ENCODE measurements around the gene CLEC4M.

- TF ChIP-seq JUNB (IDR thresholded peaks at IDR 0.05; ENCODE audit: unreplicated experiment) (no peak), EZH2 (IDR thresholded peaks at IDR 0.05; ENCODE audit: low read depth, unreplicated experiment) (no peak), NANOG (IDR thresholded peaks at IDR 0.05; ENCODE audit: borderline replicate concordance) (no peak), ZNF331 (CRISPR knock-in tag; IDR thresholded peaks at IDR 0.05; ENCODE audit: low read depth) (no peak), EZH2phosphoT487 (IDR thresholded peaks at IDR 0.05; ENCODE audit: unreplicated experiment) (no peak), POLR2AphosphoS5 (IDR thresholded peaks at IDR 0.05; ENCODE audit: low read depth) (no peak), ZNF114 (CRISPR knock-in tag; IDR thresholded peaks at IDR 0.05) (no peak), ETS1 (IDR thresholded peaks at IDR 0.05) (no peak), REST (IDR thresholded peaks at IDR 0.05; ENCODE audit: unreplicated experiment) (no peak), CREB1 (CRISPR knock-in tag; IDR thresholded peaks at IDR 0.05; ENCODE audit: low read depth) (no peak), STAT1 (IDR thresholded peaks at IDR 0.05; ENCODE audit: unreplicated experiment) (no peak)
- TF ChIP-seq, protein P1, sequence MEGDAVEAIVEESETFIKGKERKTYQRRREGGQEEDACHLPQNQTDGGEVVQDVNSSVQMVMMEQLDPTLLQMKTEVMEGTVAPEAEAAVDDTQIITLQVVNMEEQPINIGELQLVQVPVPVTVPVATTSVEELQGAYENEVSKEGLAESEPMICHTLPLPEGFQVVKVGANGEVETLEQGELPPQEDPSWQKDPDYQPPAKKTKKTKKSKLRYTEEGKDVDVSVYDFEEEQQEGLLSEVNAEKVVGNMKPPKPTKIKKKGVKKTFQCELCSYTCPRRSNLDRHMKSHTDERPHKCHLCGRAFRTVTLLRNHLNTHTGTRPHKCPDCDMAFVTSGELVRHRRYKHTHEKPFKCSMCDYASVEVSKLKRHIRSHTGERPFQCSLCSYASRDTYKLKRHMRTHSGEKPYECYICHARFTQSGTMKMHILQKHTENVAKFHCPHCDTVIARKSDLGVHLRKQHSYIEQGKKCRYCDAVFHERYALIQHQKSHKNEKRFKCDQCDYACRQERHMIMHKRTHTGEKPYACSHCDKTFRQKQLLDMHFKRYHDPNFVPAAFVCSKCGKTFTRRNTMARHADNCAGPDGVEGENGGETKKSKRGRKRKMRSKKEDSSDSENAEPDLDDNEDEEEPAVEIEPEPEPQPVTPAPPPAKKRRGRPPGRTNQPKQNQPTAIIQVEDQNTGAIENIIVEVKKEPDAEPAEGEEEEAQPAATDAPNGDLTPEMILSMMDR (conservative IDR thresholded peaks at IDR 0.05; ENCODE audit: low read depth in 2 of 2), result no peak
- TF ChIP-seq, protein P2, sequence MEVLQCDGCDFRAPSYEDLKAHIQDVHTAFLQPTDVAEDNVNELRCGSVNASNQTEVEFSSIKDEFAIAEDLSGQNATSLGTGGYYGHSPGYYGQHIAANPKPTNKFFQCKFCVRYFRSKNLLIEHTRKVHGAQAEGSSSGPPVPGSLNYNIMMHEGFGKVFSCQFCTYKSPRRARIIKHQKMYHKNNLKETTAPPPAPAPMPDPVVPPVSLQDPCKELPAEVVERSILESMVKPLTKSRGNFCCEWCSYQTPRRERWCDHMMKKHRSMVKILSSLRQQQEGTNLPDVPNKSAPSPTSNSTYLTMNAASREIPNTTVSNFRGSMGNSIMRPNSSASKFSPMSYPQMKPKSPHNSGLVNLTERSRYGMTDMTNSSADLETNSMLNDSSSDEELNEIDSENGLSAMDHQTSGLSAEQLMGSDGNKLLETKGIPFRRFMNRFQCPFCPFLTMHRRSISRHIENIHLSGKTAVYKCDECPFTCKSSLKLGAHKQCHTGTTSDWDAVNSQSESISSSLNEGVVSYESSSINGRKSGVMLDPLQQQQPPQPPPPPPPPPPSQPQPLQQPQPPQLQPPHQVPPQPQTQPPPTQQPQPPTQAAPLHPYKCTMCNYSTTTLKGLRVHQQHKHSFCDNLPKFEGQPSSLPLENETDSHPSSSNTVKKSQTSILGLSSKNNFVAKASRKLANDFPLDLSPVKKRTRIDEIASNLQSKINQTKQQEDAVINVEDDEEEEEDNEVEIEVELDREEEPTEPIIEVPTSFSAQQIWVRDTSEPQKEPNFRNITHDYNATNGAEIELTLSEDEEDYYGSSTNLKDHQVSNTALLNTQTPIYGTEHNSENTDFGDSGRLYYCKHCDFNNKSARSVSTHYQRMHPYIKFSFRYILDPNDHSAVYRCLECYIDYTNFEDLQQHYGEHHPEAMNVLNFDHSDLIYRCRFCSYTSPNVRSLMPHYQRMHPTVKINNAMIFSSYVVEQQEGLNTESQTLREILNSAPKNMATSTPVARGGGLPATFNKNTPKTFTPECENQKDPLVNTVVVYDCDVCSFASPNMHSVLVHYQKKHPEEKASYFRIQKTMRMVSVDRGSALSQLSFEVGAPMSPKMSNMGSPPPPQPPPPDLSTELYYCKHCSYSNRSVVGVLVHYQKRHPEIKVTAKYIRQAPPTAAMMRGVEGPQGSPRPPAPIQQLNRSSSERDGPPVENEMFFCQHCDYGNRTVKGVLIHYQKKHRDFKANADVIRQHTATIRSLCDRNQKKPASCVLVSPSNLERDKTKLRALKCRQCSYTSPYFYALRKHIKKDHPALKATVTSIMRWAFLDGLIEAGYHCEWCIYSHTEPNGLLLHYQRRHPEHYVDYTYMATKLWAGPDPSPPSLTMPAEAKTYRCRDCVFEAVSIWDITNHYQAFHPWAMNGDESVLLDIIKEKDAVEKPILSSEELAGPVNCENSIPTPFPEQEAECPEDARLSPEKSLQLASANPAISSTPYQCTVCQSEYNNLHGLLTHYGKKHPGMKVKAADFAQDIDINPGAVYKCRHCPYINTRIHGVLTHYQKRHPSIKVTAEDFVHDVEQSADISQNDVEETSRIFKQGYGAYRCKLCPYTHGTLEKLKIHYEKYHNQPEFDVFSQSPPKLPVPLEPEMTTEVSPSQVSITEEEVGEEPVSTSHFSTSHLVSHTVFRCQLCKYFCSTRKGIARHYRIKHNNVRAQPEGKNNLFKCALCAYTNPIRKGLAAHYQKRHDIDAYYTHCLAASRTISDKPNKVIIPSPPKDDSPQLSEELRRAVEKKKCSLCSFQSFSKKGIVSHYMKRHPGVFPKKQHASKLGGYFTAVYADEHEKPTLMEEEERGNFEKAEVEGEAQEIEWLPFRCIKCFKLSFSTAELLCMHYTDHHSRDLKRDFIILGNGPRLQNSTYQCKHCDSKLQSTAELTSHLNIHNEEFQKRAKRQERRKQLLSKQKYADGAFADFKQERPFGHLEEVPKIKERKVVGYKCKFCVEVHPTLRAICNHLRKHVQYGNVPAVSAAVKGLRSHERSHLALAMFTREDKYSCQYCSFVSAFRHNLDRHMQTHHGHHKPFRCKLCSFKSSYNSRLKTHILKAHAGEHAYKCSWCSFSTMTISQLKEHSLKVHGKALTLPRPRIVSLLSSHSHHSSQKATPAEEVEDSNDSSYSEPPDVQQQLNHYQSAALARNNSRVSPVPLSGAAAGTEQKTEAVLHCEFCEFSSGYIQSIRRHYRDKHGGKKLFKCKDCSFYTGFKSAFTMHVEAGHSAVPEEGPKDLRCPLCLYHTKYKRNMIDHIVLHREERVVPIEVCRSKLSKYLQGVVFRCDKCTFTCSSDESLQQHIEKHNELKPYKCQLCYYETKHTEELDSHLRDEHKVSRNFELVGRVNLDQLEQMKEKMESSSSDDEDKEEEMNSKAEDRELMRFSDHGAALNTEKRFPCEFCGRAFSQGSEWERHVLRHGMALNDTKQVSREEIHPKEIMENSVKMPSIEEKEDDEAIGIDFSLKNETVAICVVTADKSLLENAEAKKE (CRISPR knock-in tag; IDR thresholded peaks at IDR 0.05), result no peak
Observed at GRCh38 chr19:7757358-7757757, 5.7 kb upstream of the CLEC4M start.

Measured in GM23338 (cell line).